WERI-Rb-1 (cell line): Measurements from ENCODE around the gene COX17.
A peak's percentile ranks its signal among the peaks of the same experiment; 100 is the strongest.

ENCODE experiments used
- DNase-seq: peaks from one replicate; pipeline ENCODE4 v3.0.0-alpha.2; 2020
- H3K27ac ChIP-seq: fragments of 250-450 bp; sonication (Bioruptor Pico); 2 replicates; pipeline ENCODE4 v1.5.1; 2020; ENCODE audit warnings: mild to moderate bottlenecking, moderate library complexity
- H3K27me3 ChIP-seq: fragments of 250-450 bp; sonication (Bioruptor Pico); 2 replicates; pipeline ENCODE4 v1.5.1; 2021; ENCODE audit warnings: mild to moderate bottlenecking, low read depth, moderate library complexity; ENCODE audit not compliant: insufficient read depth, severe bottlenecking
- H3K36me3 ChIP-seq: fragments of 250-450 bp; sonication (Bioruptor Pico); 2 replicates; pipeline ENCODE4 v1.5.1; 2020; ENCODE audit warnings: mild to moderate bottlenecking, moderate library complexity
- H3K4me3 ChIP-seq: 2 replicates; pipeline ENCODE4 v1.5.1; 2011; ENCODE audit warnings: low read depth, mild to moderate bottlenecking, control low read depth, low read length
- H3K9me3 ChIP-seq: fragments of 250-450 bp; sonication (Bioruptor Pico); 2 replicates; pipeline ENCODE4 v1.5.1; 2021; ENCODE audit warnings: mild to moderate bottlenecking, moderate library complexity; ENCODE audit not compliant: severe bottlenecking
- TF ChIP-seq, protein P1 (sequence below): IDR thresholded peaks from 2 replicates; pipeline ENCODE4 v1.5.1; 2011; ENCODE audit warnings: low read depth, mild to moderate bottlenecking, control low read depth, inconsistent platforms, low read length

The COX17 gene

DNA sequence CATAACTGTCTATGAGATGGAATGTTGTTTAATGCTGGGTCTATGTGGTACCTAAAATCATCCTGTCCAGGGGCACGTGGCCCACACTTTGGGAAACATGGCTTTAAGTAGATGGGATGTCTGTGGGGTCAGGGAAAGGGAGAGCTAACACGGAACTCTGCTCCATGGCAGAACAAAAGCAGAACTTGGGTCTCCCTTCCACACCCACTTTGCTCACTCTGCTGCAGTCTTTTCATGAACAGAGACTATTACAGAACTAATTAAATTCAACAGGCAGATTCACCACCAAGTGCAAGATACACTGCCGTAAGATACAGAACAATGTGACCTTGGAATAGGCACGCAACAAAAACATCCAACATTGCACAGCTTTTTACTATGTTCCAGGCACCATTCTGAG lies 45.0 kb downstream of the COX17 start:
- TF ChIP-seq, protein P1, sequence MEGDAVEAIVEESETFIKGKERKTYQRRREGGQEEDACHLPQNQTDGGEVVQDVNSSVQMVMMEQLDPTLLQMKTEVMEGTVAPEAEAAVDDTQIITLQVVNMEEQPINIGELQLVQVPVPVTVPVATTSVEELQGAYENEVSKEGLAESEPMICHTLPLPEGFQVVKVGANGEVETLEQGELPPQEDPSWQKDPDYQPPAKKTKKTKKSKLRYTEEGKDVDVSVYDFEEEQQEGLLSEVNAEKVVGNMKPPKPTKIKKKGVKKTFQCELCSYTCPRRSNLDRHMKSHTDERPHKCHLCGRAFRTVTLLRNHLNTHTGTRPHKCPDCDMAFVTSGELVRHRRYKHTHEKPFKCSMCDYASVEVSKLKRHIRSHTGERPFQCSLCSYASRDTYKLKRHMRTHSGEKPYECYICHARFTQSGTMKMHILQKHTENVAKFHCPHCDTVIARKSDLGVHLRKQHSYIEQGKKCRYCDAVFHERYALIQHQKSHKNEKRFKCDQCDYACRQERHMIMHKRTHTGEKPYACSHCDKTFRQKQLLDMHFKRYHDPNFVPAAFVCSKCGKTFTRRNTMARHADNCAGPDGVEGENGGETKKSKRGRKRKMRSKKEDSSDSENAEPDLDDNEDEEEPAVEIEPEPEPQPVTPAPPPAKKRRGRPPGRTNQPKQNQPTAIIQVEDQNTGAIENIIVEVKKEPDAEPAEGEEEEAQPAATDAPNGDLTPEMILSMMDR, result no peak
- H3K27me3 ChIP-seq, result no peaks in the 10 kb centered on the region
- no peaks in the 10 kb centered on the region for H3K9me3 ChIP-seq
- DNase-seq, result no peak
- no peaks in the 10 kb centered on the region for H3K36me3 ChIP-seq
- H3K27ac ChIP-seq, result no peak overlapping the region
- no peak overlapping the region for H3K4me3 ChIP-seq

GRCh38 chr3:119631516-119631915 lies 45.7 kb downstream of the COX17 start:
- Histone ChIP-seq H3K27me3 (no peaks in the 10 kb centered on the region), H3K36me3 (no peaks in the 10 kb centered on the region), H3K9me3 (no peaks in the 10 kb centered on the region), H3K27ac (no peak overlapping the region), H3K4me3 (no peak overlapping the region)
- DNase-seq, result no peak
- TF ChIP-seq, protein P1, result no peak

GRCh38 chr3:119630880-119631329 lies 46.3 kb downstream of the COX17 start:
- no peak for DNase-seq
- no peaks in the 10 kb centered on the region for H3K27me3 ChIP-seq
- H3K9me3 ChIP-seq, result no peaks in the 10 kb centered on the region
- H3K27ac ChIP-seq, result no peak overlapping the region
- H3K36me3 ChIP-seq, result no peaks in the 10 kb centered on the region
- TF ChIP-seq, protein P1, result no peak
- H3K4me3 ChIP-seq, result no peak overlapping the region

DNA sequence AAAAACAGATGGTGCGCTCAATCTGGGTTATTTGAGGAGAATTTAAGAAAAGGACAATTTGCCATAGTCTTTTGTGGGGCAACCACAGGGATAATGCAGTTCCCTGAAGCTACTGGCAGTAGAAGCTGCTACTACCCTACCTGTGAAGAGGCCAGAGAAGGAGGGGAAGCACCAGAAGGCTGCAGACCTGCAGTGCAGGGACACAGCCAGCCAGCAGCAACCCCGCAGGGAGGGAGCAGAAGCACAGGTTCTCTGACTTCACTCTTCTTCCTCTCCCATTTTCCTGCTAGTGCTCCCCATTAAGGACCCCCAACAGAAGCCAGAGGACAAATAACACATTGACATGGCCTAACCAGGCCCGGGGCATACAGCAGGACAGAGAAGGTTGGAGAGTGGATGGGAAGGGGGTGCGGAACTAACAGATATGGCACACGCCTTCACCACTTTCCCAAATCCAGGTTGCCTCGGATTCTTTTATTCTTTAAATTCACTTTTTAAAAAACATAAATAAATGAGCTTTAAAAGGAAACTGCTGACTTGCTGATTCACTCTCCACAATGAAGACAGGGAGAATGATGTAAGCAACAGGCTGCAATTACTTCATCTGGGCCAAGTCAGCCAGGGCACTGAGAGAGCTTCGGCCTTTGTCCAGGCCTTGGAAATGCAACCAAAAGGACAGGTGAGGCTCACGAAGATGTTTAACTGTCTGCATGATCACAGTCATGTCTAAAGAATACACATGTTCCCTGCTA lies 46.9 kb downstream of the COX17 start:
- no peak overlapping the region for H3K27ac ChIP-seq

GRCh38 chr3:119628816-119629445 lies 48.3 kb downstream of the COX17 start:
- H3K27ac ChIP-seq, result no peak overlapping the region
- H3K9me3 ChIP-seq, result no peaks in the 10 kb centered on the region
- no peaks in the 10 kb centered on the region for H3K27me3 ChIP-seq
- H3K4me3 ChIP-seq, result no peak overlapping the region
- no peaks in the 10 kb centered on the region for H3K36me3 ChIP-seq
- TF ChIP-seq, protein P1, result no peak
- no peak for DNase-seq

More for the DNA sequence above, 46.9 kb downstream of the COX17 start:
- Histone ChIP-seq H3K36me3 (no peaks in the 10 kb centered on the region), H3K4me3 (no peak overlapping the region), H3K27me3 (no peaks in the 10 kb centered on the region), H3K9me3 (no peaks in the 10 kb centered on the region)
- TF ChIP-seq, protein P1, result peak; percentile 8; the same call in 1 of the 2 replicates
- DNase-seq, result no peak
